BLaER1 treated with 17β-estradiol and CSF1 and Interleukin-3, amounts not matched to agents 10 nM and 100 nM (cell line): ENCODE data around the gene SPSB3.

Experiments
- H3K27ac ChIP-seq, 11 experiments: shearing (Covaris generic); formaldehyde crosslinking; 2 replicates each; pipeline ENCODE4 v1.8.1; 2022
- H3K27me3 ChIP-seq, 11 experiments: shearing (Covaris generic); formaldehyde crosslinking; 2 replicates each; pipeline ENCODE4 v1.8.1; 2022
- H3K36me3 ChIP-seq, 11 experiments: shearing (Covaris generic); formaldehyde crosslinking; 2 replicates each; pipeline ENCODE4 v1.8.1; 2022
- H3K4me1 ChIP-seq, 10 experiments: shearing (Covaris generic); formaldehyde crosslinking; 2 replicates each; pipeline ENCODE4 v1.8.1; 2022
- H3K4me2 ChIP-seq, 11 experiments: shearing (Covaris generic); formaldehyde crosslinking; 2 replicates each; pipeline ENCODE4 v1.8.1; 2022
- H3K4me3 ChIP-seq, 10 experiments: shearing (Covaris generic); formaldehyde crosslinking; 2 replicates each; pipeline ENCODE4 v1.8.1; 2022
- H3K9ac ChIP-seq, 11 experiments: shearing (Covaris generic); formaldehyde crosslinking; 2 replicates each; pipeline ENCODE4 v1.8.1; 2022
- H3K9me3 ChIP-seq, 11 experiments: shearing (Covaris generic); formaldehyde crosslinking; replicated peaks in 1 of 11; 2 replicates each; pipeline ENCODE4 v1.8.1; 2022
- H4K20me1 ChIP-seq, 11 experiments: shearing (Covaris generic); formaldehyde crosslinking; 2 replicates each; pipeline ENCODE4 v1.8.1; 2022
- Cebpa-rat ChIP-seq, 11 experiments: shearing (Covaris generic); IDR thresholded peaks; 2 replicates each; pipeline ENCODE4 v1.8.1; 2022

SPSB3 gene

GRCh38 chr16:1818204-1818872, 36.0 kb upstream of the SPSB3 start:
- no peaks in the 10 kb centered on the region for H3K27me3 ChIP-seq
- H3K9ac ChIP-seq = no peak overlapping the region
- H3K27ac ChIP-seq = no peak overlapping the region
- no peak overlapping the region for H3K4me2 ChIP-seq
- H3K4me3 ChIP-seq = no peak overlapping the region
- peaks cover 0 to under 1% (median 0%) of the 10 kb centered on the region in 10 experiments; a peak in 1 of 20 replicates for H3K4me1 ChIP-seq
- peaks cover 0 to 54% (median 10%) of the 10 kb centered on the region in 11 experiments; a peak in 12 of 22 replicates for H4K20me1 ChIP-seq
- H3K36me3 ChIP-seq = peaks cover 26 to 96% (median 63%) of the 10 kb centered on the region in 11 experiments
- no peaks in the 10 kb centered on the region for H3K9me3 ChIP-seq
- no peak for TF ChIP-seq Cebpa-rat (IDR thresholded peaks at IDR 0.05)

- no peak overlapping the region for H3K27ac ChIP-seq
- H3K4me2 ChIP-seq = no peak overlapping the region
- H3K4me1 ChIP-seq = peaks cover 4 to 6% (median 5%) of the 10 kb centered on the region in 10 experiments; a peak in 16 of 20 replicates
- no peak overlapping the region for H3K4me3 ChIP-seq
- H4K20me1 ChIP-seq = peaks cover 0 to 55% (median 11%) of the 10 kb centered on the region in 11 experiments; a peak in 11 of 22 replicates
- H3K9ac ChIP-seq = peak overlapping the region in 1 of 11 experiments; percentile 24; a peak in 2 of 22 replicates
- no peaks in the 10 kb centered on the region for H3K9me3 ChIP-seq
- TF ChIP-seq Cebpa-rat (IDR thresholded peaks at IDR 0.05) = no peak
- H3K27me3 ChIP-seq = no peaks in the 10 kb centered on the region
- peaks cover 25 to 92% (median 63%) of the 10 kb centered on the region in 11 experiments for H3K36me3 ChIP-seq
Measured at GRCh38 chr16:1817716-1818115, 35.3 kb upstream of the SPSB3 start.

GRCh38 chr16:1817276-1817589, 34.9 kb upstream of the SPSB3 start:
- Histone ChIP-seq H3K9ac (no peak overlapping the region), H3K27ac (no peak overlapping the region), H3K9me3 (no peaks in the 10 kb centered on the region), H3K27me3 (no peaks in the 10 kb centered on the region), H3K36me3 (peaks cover 21 to 88% (median 58%) of the 10 kb centered on the region in 11 experiments), H4K20me1 (peaks cover 0 to 52% (median 6%) of the 10 kb centered on the region in 11 experiments; a peak in 11 of 22 replicates), H3K4me1 (peaks cover 5 to 11% (median 9%) of the 10 kb centered on the region in 10 experiments; a peak in 16 of 20 replicates), H3K4me2 (no peak overlapping the region), H3K4me3 (no peak overlapping the region)
- no peak for TF ChIP-seq Cebpa-rat (IDR thresholded peaks at IDR 0.05)

GRCh38 chr16:1816396-1817275, 34.3 kb upstream of the SPSB3 start:
- H3K4me3 ChIP-seq = no peak overlapping the region
- H3K27ac ChIP-seq = no peak overlapping the region
- peaks cover 0 to 46% (median 6%) of the 10 kb centered on the region in 11 experiments; a peak in 11 of 22 replicates for H4K20me1 ChIP-seq
- TF ChIP-seq Cebpa-rat (IDR thresholded peaks at IDR 0.05) = no peak
- peaks cover 5 to 12% (median 11%) of the 10 kb centered on the region in 10 experiments; a peak in 16 of 20 replicates for H3K4me1 ChIP-seq
- H3K9ac ChIP-seq = no peak overlapping the region; a peak in 1 of 22 replicates
- peaks cover 16 to 86% (median 53%) of the 10 kb centered on the region in 11 experiments for H3K36me3 ChIP-seq
- H3K27me3 ChIP-seq = no peaks in the 10 kb centered on the region
- H3K4me2 ChIP-seq = no peak overlapping the region
- H3K9me3 ChIP-seq = no peaks in the 10 kb centered on the region

GRCh38 chr16:1815461-1815860, 33.1 kb upstream of the SPSB3 start:
- H3K4me2 ChIP-seq = no peak overlapping the region
- H3K9me3 ChIP-seq = no peaks in the 10 kb centered on the region
- peaks cover 16 to 86% (median 48%) of the 10 kb centered on the region in 11 experiments for H3K36me3 ChIP-seq
- H3K27me3 ChIP-seq = no peaks in the 10 kb centered on the region
- peaks cover 0 to 43% (median 8%) of the 10 kb centered on the region in 11 experiments; a peak in 9 of 22 replicates for H4K20me1 ChIP-seq
- H3K4me3 ChIP-seq = no peak overlapping the region
- peaks cover 5 to 12% (median 11%) of the 10 kb centered on the region in 10 experiments; a peak in 16 of 20 replicates for H3K4me1 ChIP-seq
- H3K27ac ChIP-seq = no peak overlapping the region
- no peak for TF ChIP-seq Cebpa-rat (IDR thresholded peaks at IDR 0.05)
- no peak overlapping the region for H3K9ac ChIP-seq

GRCh38 chr16:1812732-1813163, 30.4 kb upstream of the SPSB3 start:
- Histone ChIP-seq H3K36me3 (peaks cover 38 to 86% (median 59%) of the 10 kb centered on the region in 11 experiments), H3K27ac (peak overlapping the region in 5 of 11 experiments; percentile 16 to 60 (median 56); a peak in 8 of 22 replicates), H3K4me2 (peak overlapping the region in 9 of 11 experiments; percentile 4 to 47 (median 36); a peak in 13 of 22 replicates), H3K9me3 (no peaks in the 10 kb centered on the region), H3K27me3 (no peaks in the 10 kb centered on the region), H3K4me3 (no peak overlapping the region), H3K4me1 (peaks cover 5 to 12% (median 11%) of the 10 kb centered on the region in 10 experiments; a peak in 16 of 20 replicates), H3K9ac (peak overlapping the region in 6 of 11 experiments; percentile 17 to 47 (median 38); a peak in 7 of 22 replicates), H4K20me1 (peaks cover 0 to 36% (median 9%) of the 10 kb centered on the region in 11 experiments; a peak in 8 of 22 replicates)
- no peak for TF ChIP-seq Cebpa-rat (IDR thresholded peaks at IDR 0.05)

- H3K27me3 ChIP-seq = no peaks in the 10 kb centered on the region
- H3K36me3 ChIP-seq = peaks cover 33 to 85% (median 57%) of the 10 kb centered on the region in 11 experiments
- H3K4me2 ChIP-seq = no peak overlapping the region
- peak overlapping the region in 1 of 11 experiments; percentile 26; a peak in 1 of 22 replicates for H3K9ac ChIP-seq
- H3K27ac ChIP-seq = no peak overlapping the region
- no peak overlapping the region for H3K4me3 ChIP-seq
- H3K4me1 ChIP-seq = peaks cover 5 to 12% (median 11%) of the 10 kb centered on the region in 10 experiments; a peak in 16 of 20 replicates
- no peaks in the 10 kb centered on the region for H3K9me3 ChIP-seq
- peaks cover 0 to 36% (median 5%) of the 10 kb centered on the region in 11 experiments; a peak in 5 of 22 replicates for H4K20me1 ChIP-seq
- no peak for TF ChIP-seq Cebpa-rat (IDR thresholded peaks at IDR 0.05)
Measured at GRCh38 chr16:1810536-1810935, 28.2 kb upstream of the SPSB3 start.

- H3K9ac ChIP-seq = no peak overlapping the region
- H3K27ac ChIP-seq = no peak overlapping the region
- peaks cover 31 to 85% (median 57%) of the 10 kb centered on the region in 11 experiments for H3K36me3 ChIP-seq
- H3K4me1 ChIP-seq = peaks cover 5 to 14% (median 12%) of the 10 kb centered on the region in 10 experiments; a peak in 16 of 20 replicates
- H3K9me3 ChIP-seq = no peaks in the 10 kb centered on the region
- no peak overlapping the region for H3K4me2 ChIP-seq
- peaks cover 0 to 32% (median 5%) of the 10 kb centered on the region in 11 experiments; a peak in 4 of 22 replicates for H4K20me1 ChIP-seq
- no peak overlapping the region for H3K4me3 ChIP-seq
- H3K27me3 ChIP-seq = no peaks in the 10 kb centered on the region
- no peak for TF ChIP-seq Cebpa-rat (IDR thresholded peaks at IDR 0.05)
Measured at GRCh38 chr16:1810106-1810505, 27.7 kb upstream of the SPSB3 start.
